NCI-H1694 treated with DMSO at 0.1 percent for 48 hours (cell line): ENCODE data around the gene CCDC63.
A peak's percentile ranks its signal among the peaks of the same experiment; 100 is the strongest.

Experiments used
- DNase-seq: peaks from one replicate; lab custom pipeline; 2025; lab: John Stamatoyannopoulos, UW

Gene CCDC63

DNA sequence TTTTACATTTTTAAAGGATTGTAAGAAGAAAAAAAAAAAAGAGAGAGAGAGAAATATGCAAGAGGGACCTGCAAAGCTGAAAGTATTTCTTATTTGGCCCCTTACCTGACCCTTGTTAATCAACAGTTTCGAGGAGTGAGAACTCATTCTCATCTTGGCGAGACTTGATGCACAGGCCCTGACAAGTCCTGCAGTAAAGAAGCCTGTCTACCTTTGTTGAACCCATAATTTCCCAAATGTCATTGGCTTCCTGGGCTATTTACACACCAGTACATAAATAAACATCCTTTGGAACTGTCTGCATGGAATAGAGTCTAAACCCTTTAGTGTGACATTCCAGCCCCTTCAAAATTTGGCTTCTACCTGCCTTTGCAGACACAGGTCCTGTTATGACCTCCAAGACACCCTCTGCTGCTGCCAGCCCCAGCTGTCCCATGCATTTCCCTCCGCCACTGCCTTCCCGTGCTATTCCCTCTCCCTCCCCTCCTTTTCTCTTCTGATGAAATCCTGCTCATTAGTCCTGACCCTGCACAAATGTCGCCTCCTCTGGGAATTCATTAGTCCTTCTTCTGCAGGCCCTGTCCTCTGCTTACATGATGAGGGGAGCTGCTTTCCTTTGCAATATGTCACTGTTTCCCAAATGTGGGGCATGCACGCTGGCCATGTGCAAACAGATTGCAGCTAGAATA is 38.5 kb downstream of the CCDC63 start:
- DNase-seq, result peak; percentile 56

DNA sequence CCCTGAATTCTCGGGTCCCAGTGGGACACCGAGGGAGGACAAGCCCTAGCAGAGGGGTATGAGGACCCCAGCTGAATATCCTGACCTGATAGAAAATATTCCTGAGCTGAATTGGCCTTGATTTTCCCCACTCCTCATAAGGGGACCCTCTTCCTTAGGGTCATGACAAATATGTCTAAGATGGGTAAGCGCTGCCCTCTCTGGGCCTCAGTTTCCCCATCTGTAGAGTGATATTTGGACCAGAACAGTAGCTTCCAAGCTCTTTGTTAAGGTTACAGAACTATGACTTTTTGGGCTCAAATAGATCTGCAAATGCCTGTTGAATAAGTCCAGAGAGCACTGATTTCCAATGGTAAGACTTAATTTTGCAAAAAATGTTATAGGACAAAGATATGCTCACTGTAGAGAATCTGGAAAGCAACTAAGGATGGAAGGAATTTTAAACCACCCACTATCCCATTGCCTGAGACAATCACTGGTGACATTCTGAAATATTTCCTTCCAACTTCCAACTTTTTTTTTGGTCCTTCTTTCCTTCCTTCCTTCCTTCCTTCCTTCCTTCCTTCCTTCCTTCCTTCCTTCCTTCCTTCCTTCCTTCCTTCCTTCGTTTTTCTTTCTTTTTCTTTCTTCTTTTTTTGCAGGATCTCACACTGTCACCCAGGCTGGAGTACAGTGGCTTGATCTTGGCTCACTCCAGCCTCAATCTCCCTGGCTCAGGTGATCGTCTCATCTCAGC is 41.6 kb downstream of the CCDC63 start:
- no peak for DNase-seq

DNA sequence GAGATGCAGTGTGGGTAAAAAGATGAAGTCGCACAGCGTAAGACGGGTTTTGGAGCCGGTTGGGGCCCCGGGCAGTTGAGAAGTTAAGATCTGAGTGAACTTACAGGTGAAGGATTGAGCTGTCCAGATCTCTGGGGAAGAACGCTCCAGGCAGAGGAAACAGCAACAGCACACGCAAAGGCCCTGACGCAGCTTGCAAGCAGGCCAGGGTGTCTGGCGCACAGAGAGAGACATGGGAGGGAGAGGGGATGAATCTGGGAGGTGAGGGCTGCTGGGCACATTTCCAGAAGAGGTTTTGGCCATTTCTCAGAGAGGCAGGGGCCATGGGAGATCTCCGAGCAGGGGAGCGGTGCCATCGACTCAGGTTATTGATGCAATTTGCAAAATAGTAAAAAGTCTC is 42.6 kb downstream of the CCDC63 start:
- no peak for DNase-seq

DNA sequence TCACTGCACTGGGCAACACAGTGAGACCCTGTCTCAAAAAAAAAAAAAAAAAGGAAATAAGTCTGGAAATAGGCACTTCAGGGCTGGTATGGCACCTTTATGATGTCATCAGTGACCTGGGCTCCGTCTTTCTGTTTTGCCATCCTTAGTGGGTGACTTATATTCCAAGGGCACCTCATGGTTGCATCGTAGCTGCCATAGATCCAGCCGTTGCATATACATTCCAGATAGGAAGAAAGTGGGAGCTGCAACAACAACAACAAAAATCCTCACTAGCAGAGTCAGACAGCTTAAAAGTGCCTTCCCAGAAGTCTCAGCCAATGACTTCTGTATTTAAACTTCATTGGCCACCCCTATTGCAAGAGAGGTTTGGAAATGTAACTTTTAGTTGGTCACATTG is 47.2 kb downstream of the CCDC63 start:
- no peak for DNase-seq

DNA sequence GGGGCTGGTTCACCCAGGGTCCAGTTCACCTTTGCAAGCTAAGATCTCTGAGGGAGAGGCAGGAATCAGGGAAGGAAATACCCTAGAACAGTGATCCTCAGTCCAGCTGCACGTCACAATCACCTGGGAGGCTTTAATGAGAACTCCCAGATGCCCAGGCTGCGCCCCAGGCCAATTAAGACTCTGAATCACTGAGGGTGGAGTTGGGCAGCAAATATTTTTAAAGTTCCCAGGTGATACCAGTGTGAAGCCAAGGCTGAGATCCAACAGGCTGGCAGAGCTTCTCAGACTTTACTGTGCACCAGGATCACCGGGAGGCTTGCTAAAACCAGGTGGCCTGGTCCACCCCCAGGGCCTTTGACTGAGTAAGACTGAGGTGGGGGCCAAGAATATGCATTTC is 49.8 kb downstream of the CCDC63 start:
- DNase-seq, result no peak

DNA sequence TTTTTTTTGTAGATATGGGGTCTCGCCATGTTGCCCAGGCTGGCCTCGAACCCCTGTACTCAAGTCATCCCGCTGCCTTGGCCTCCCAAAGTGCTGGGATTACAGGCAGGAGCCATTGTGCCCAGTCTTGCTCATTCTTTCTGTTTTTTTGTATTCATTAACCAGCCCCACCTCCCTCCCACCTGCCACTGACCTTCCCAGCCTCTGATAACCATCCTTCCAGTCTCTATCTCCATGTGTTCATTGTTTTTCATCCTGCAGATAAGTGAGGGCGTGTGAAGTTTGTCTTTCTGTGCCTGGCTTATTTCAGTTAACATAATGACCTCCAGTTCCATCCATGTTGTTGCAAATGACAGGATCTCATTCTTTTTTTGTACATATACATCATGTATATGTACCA is 54.6 kb downstream of the CCDC63 start:
- DNase-seq, result no peak

DNA sequence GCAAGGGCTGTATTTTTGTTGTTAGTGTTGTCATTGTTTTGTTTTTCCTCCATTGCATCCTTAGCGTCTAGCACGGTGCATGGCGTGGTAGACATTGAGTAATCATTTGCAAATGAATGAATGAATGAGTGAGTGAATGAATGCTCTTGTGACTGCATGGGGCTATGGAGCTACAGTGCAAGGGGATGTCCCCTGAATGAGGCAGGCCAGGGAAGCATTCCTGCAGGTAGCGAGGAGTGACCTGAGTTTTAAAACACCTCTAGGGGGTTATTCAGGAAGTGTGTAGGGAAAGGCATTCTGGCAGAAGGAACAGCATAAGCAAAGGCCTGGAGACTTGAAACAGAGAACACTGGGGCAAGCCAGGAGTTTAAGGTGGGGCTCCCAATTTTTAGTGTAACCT is 56.7 kb downstream of the CCDC63 start:
- DNase-seq, result no peak

DNA sequence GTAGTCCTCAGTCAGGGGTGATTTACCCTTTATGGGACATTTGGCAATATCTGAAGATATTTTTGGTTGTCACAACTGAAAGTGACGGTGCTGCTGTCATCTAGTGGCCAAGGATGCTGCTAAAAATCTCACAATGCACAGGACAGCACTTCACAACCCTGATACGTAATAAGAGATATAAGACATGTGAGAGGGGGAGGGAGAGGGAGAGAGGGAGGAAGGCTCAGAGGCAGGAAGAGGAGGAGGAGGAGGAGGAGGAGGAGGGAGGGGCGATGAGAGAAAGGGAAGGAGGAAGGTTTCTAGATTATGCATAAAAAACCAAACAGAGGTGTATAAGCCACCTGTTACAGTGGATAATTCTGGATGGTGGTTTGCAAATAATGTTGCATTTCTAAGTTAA is 59.3 kb downstream of the CCDC63 start:
- DNase-seq, result no peak

DNA sequence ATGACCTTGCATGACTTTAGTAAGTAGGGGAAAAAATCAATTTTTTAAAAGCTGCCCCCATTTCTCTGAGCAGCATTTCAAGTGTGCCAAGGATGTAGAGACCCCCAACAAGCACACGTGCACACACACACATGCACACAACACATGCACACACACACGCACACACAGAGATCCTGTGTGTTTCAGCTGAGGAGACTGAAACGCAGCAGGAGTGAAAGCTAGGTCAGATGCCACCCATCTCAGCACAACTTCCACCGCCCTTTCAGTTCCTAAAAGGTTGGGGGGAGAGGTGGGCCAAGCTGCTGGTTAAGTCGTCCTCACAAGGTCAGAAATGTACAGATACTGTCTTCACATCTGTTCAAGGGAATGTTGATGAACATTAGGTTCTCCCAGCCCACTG is 59.7 kb downstream of the CCDC63 start:
- no peak for DNase-seq

DNA sequence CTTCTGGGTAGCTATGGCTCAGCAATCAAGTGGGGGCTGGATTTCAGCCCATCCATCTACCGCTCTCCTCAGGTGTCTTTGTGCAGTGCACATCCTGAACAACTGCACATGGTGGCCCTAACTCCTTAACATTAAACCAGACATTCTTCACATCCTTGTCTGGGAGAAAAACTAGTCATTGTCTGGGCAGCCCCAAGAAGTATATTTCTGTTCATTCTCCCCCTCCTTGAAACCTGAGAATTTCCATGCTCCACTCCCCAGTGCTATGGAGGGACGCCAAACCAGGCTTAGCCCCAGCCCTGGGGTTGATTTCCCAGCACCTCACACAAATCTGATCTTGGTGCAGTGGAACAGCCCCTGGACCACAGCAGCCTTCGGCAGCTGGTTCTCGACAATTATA is 60.2 kb downstream of the CCDC63 start:
- DNase-seq, result no peak

DNA sequence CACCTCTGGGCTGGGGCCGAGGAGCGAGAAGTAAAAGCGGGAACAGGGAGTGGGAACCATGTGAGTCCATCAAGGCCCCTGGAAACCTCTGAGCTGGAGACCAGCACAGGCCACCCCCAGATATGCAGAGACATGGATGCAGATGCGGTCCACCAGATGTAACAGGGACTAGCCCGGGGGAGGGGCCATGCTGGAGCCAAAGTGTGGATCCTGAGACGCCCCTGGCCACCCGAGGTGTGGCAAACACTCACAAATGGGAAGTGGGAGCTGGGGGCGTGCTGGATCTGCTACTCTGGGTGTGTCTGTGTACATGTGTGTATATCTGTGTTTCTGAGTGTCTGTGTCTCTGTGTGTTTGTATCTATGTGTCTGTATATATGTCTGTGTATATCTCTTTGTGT is 60.8 kb downstream of the CCDC63 start:
- DNase-seq, result no peak

DNA sequence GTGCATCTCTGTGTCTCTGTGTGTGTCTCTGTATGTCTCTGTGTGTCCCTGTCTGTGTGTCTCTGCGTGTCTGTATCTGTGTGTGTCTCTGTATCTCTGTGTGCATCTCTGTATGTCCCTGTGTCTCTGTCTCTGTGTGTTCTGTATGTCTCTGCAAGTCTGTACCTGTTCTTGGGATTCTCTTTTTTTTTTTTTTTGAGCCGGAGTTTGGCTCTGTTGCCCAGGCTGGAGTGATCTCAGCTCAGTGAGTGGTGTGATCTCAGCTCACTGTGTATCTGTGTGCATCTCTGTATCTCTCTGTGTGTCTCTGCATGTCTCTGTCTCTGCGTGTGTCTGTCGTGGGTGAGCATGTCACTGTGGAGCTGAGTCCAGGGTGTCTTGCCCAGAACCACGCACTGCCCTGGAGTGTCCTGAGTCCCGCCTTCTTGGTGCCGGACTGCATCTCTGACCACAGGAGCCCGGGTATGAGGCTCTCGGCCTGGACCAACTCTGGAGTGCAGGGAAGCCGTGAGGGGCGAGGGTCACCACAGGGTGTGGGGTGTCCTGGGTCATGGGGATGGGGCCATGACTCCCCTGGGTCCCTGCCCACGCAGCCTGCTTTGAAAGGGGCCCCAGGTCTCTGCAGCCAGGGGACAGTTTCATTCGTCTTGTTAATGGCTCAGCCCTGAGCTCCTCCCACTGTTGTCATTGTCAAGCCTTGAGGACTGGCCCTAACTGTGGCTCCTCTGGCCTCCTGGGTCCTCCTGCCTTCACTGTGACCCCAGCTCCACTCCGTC is 61.8 kb downstream of the CCDC63 start:
- DNase-seq, result no peak

DNA sequence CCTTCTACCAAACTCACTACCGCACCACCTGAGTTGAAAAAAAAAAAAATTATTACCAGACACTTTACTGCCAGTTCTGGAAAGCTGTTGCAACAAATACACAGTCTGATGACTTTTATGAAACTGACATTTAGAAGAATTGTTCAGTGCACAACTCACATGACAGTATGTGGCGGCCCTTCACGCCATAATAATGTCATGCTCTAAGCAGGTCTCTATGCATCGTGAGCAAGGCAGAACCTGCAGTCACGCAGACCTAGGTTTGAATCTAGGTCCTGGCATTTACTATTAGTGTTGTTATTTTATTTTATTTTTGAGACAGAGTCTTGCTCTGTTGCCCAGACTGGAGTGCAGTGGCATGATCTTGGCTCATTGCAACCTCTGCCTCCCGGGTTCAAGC is 65.5 kb downstream of the CCDC63 start:
- no peak for DNase-seq

DNA sequence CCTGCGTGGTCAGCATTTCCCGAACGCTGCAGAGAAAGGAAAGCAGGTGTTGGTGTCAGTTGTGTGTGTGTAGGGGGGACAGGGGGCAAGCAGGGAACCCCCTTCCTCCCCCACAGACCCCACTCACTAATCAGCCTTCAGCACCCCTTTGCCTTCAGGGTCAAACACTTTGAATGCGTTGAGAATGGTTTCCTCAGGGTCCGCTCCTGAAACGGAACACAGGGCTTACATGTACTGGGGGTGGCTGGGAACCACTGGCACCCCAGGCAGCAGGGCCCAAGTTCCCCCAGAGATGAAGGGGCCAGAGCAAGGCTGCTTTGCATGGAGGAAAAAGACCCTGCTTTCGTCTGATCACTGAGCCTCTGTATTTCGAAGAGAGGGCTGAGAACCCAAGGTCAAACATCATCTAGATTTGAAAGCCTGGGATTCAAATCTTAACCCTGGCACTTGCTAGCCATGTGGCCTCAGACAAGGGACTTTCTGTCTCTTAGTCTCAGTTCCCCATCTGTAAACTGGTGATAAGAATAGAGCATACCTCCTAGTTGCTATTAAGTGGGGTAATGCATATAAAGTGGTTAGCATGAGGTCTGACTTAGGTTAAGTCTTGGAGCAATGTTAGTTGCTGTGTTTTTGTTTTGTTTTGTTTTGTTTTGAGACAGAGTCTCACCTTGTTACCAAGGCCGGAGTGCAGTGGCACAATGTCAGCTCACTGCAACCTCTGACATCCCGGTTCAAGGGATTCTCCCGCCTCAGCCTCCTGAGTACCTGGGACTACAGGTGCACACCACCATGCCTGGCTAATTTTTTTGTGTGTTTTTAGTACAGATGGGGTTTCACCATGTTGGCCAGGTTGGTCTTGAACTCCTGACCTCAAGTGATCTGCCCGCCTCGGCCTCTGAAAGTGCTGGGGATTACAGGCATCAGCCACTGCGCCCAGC is 66.6 kb downstream of the CCDC63 start:
- no peak for DNase-seq

DNA sequence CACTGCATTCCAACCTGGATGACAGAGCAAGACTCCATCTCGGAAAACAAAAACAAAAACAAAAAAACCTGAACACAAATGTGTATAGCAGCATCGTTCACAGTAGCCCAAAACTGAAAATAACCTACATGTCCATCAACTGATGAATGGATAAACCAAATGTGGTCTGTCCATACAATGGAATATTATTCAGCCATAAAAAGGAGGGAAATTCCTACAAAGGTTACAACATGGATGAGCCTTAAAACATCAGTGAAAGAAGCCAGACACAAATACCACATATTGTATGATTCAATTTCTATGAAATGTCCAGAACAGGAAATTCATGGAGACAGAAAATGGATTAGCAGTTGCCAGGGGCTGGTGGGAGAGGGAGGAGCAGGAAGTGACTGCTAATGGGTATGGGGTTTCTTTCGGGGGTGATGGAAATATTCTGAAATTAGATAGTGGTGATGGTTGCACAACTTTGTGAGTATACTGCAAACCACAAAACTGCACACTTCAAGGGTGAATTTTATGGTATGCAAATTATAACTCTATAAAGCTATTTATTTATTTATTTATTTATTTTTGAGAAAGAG is 69.6 kb downstream of the CCDC63 start:
- no peak for DNase-seq

DNA sequence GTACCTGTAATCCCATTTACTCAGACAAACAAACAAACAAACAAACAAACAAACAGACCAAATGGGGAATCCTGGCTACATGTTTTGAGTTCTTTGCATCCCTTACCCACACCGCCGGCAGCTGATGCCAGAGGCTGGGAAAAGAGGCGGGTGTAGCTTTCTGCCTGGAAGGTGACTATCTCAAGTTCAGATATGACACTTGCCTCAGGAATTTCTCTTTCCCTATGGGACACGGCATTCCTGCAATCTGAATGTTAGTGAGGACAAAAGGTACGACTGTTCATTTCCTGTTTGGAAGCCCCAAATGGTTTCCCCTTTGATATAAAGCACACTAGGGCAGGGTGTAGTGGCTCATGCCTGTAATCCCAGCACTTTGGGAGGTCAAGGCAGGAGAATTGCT is 70.7 kb downstream of the CCDC63 start:
- DNase-seq, result no peak

DNA sequence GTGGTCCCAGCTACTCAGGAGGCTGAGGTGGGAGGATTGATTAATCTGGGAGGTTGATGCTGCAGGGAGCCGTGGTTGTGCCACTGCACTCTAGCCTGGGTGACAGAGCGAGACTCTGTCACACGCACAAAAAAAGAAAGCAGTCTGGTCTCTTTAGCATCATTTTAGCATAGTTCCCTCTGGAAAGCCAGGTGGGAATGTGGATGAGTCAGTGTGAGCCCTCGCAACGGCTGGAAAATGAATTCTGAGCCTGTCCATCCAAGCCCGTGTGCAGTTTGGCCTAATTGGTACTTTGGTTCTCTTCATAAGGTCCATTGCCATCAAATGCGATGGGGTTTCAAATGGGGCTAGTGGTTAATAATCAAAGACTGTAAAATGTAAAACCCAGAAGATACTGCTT is 71.2 kb downstream of the CCDC63 start:
- no peak for DNase-seq

DNA sequence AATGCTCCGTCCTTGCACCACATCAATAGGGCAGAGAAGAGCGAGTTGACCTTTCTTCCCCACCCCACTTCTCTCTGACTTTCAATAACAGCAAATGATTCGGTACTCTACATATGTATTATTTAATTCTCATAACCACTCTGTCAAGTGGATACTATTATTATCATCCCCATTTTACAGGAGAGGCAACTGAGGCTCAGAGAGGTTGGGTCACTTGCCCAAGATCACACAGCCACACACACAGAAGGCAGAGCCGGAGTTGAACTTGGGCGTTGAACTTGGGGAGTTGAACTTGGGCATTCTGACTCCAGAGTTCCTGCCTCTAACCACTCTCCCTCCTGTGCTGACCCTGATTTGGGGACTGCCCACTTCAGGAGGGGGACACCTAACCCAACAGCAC is 72.9 kb downstream of the CCDC63 start:
- no peak for DNase-seq

DNA sequence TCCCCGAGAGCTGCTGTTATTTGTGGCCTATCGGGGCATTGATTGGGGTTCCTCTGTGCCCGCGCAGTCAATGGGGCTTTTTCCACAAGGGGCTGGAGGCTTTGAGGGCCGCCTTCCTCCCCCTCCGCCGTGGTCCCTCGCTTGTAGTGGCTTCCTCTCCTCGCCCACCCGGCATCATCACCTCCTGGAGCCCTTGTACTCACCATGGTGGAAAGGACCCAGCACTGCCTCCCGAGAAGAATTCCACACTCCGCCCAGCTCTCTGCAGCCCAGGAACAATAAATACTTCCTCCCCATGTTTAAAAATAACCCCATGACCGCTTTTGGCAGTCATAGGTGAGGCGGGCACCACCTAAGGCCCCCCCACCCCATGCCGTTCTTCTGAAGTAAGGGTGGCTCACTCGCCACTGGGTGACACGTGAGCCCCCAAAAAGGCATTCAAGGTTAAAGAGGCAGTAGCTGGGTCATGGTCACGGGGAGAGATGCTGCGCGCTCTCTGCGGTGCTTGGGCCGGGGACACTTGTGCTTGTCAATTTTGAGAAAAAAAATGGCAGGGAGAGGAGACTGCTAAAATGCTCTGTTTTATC is 73.6 kb downstream of the CCDC63 start, which contains the start of gene MYL2:
Gene MYL2 (minus strand): TSS at position 256 of the 587 bp plus-strand sequence. CDS start 50 bp downstream, at position 206.
- DNase-seq, result no peak

DNA sequence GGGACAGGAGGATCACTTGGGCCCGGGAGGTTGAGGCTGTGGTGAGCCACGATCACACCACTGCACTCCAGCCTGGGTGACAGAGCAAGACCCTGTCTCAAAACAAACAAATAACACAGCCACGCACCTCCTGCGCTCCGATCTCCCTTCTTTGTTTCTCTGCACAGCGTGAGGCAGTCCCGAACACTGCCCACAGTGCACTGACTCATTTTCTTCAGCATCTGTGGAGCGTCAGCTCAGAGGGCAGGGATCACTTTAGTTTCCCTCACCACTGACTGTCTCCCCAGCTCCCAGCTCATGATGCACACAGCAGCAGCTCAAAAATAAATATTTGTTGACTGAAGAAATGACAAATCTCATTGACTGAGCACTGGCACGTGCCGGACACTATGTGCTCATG is 74.5 kb downstream of the CCDC63 start:
- no peak for DNase-seq

DNA sequence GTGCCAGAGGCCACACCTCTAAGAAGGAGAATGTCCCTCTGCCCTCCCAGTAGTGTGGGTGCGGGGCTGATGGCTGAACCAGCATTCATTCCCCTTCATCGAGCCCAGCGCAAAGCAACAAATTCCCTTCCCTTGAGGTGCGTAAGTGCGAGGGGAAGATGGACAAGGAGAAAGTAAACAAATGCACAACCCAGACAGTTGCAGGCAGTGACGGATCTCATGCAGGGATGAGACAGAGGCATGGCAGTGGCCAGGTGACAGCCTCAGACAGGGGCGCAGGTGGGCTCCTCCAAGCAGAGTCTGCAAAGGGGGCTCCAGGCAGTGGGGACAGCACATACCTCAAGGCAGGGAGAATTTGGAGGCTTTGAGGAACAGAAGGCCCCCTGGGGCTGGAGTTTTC is 75.9 kb downstream of the CCDC63 start:
- DNase-seq, result no peak
